HG03442 (cell line): ENCODE measurements around the gene RAG1.
A peak's percentile ranks its signal among the peaks of the same experiment; 100 is the strongest.
"Not testable (repeated sequence)": the region's sequence is repeated elsewhere in the genome, so short reads cannot be mapped to it uniquely, and the experiment has no call there.

ENCODE experiments used
- ATAC-seq: cut with Tn5 transposase; IDR thresholded peaks from one replicate; pipeline ENCODE4 v1.9.1; 2021; ENCODE audit warnings: mild to moderate bottlenecking, moderate library complexity; ENCODE audit not compliant: unreplicated experiment

Gene RAG1

GRCh38 chr11:36567694-36568093 is at the start of gene RAG1:
Gene RAG1 (plus strand): TSS chr11:36568007. CDS start chr11:36573305, 5,298 bp downstream.
- ATAC-seq = no peak

GRCh38 chr11:36530840-36531239 is 37.0 kb upstream of the RAG1 start:
- no peak for ATAC-seq

- no peak for ATAC-seq
Measured at GRCh38 chr11:36532941-36533601, 34.7 kb upstream of the RAG1 start.

GRCh38 chr11:36534276-36534840 is 33.4 kb upstream of the RAG1 start:
- no peak for ATAC-seq

- ATAC-seq = peak; percentile 99
Measured at GRCh38 chr11:36540998-36541397, 26.8 kb upstream of the RAG1 start.

- no peak for ATAC-seq
Measured at GRCh38 chr11:36550385-36551115, 17.3 kb upstream of the RAG1 start.

GRCh38 chr11:36557390-36557789 is 10.4 kb upstream of the RAG1 start:
- not testable (repeated sequence) for ATAC-seq

GRCh38 chr11:36557991-36558390 is 9.8 kb upstream of the RAG1 start:
- ATAC-seq = peak; percentile 10

- ATAC-seq = peak; percentile 99
Measured at GRCh38 chr11:36558571-36559413, 9.0 kb upstream of the RAG1 start.

GRCh38 chr11:36564376-36565030 is 3.3 kb upstream of the RAG1 start:
- peak; percentile 69 for ATAC-seq

GRCh38 chr11:36565031-36565610 is 2.7 kb upstream of the RAG1 start:
- no peak for ATAC-seq

GRCh38 chr11:36566407-36567053 is 1.3 kb upstream of the RAG1 start:
- ATAC-seq = peak; percentile 49

GRCh38 chr11:36569095-36569494 is 1.3 kb downstream of the RAG1 start:
- no peak for ATAC-seq

GRCh38 chr11:36574486-36574885 is 6.7 kb downstream of the RAG1 start:
- ATAC-seq = no peak

- no peak for ATAC-seq
Measured at GRCh38 chr11:36577373-36577772, 9.6 kb downstream of the RAG1 start.

GRCh38 chr11:36577859-36578258 is 10.1 kb downstream of the RAG1 start:
- ATAC-seq = no peak

- no peak for ATAC-seq
Measured at GRCh38 chr11:36578458-36578857, 10.7 kb downstream of the RAG1 start.

GRCh38 chr11:36581536-36581935 is 13.7 kb downstream of the RAG1 start:
- ATAC-seq = no peak

- no peak for ATAC-seq
Measured at GRCh38 chr11:36583667-36584066, 15.9 kb downstream of the RAG1 start.

- ATAC-seq = peak; percentile 64
Measured at GRCh38 chr11:36586543-36586942, 18.7 kb downstream of the RAG1 start.
